Motor neuron (in vitro differentiated cells): Measurements from ENCODE around the gene SH3RF3. TPM values are rescaled to one million over a fixed set of nuclear protein-coding genes. Genes with fewer than 3 reads are reported as not detected.

Experiments
- ATAC-seq, 8 experiments: fragments of 200-7000 bp; cut with Tn5 transposase; replicated peaks in 6 of 8; 2 replicates each; pipeline ENCODE4 v1.8.0; 2021; ENCODE audit warnings: mild to moderate bottlenecking in 8 of 8, moderate library complexity in 8 of 8
- H3K27ac ChIP-seq, 2 donors: fragments of 250-450 bp; sonication (Bioruptor Pico); 2 replicates each; pipeline ENCODE4 v1.9.0; 2021; ENCODE audit warnings: antibody characterized with exemption in 2 of 2, mild to moderate bottlenecking in 2 of 2, moderate library complexity in 1 of 2
- H3K4me1 ChIP-seq, 2 donors: fragments of 250-450 bp; sonication (Bioruptor Pico); replicated peaks in 1 of 2; 2 replicates each; pipeline ENCODE4 v1.6.1; 2021; ENCODE audit warnings: antibody characterized with exemption in 2 of 2, mild to moderate bottlenecking in 2 of 2, moderate library complexity in 1 of 2
- H3K4me3 ChIP-seq, 5 donors: fragments of 250-450 bp; sonication (Bioruptor Pico); 2 replicates each; pipeline ENCODE4 v1.9.0; 2021; ENCODE audit warnings: antibody characterized with exemption in 5 of 5, mild to moderate bottlenecking in 5 of 5, moderate library complexity in 4 of 5
- WGBS, 10 experiments: fragments of 450-650 bp; shearing (Covaris generic); methylation state at CpG; one replicate each; pipeline ENCODE4 v1.0.0; 2022; 5-methylcytosine and 5-hydroxymethylcytosine counted together
- in situ Hi-C, 9 experiments: fragments of 400-800 bp; cut with MboI; loops; one replicate each; pipeline ENCODE4 v1.15.0; 2021; ENCODE audit warnings: low sequenced_read_pairs in 9 of 9, low pct_unique_long_range_greater_than_20kb in 2 of 9; ENCODE audit not compliant: unreplicated experiment in 9 of 9
- total RNA-seq, 8 experiments: library from RNA; unstranded; fragments of 300-600 nt; gene quantifications; 2 replicates each; pipeline versions ENCODE4 v1.2.3 to v1.2.4, GENCODE V29; 2022

The SH3RF3 gene
- total RNA-seq, 8 experiments from 2014 or later, result 0.13 to 6.5 (median 3.2) TPM

DNA sequence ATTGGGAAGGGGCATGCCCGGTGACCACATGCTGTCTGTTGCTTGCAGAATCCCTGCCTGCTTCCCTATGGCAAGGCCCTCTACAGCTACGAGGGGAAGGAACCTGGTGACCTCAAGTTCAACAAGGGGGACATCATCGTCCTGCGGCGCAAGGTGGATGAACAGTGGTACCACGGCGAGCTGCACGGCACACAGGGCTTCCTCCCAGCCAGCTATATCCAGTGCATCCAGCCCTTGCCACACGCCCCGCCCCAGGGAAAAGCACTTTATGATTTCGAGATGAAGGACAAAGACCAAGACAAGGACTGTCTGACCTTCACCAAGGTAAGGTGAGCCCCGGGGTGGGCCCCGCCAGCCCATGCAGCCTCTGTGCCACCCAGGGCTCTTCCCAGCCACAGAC is 218.6 kb downstream of the SH3RF3 start:
- WGBS, 10 experiments, result 60 to 100% (median 100%) methylated on average over 1 to 8 of the region's 13 CpGs; no CpG with 5 or more reads in 3 of the 10 experiments
- Histone ChIP-seq H3K4me1 (peaks cover 59 to 66% of the 10 kb centered on the region in 2 donors), H3K27ac (no peak overlapping the region), H3K4me3 (no peak overlapping the region)
- in situ Hi-C loops, result loop anchor here in 1 of 9 experiments (25.0 kb wide), 1 partner anchor 165 kb away; no protein-coding TSS in a partner anchor
- no peak for ATAC-seq

GRCh38 chr2:109348190-109348589 is 219.2 kb downstream of the SH3RF3 start:
- Histone ChIP-seq H3K4me3 (no peak overlapping the region), H3K27ac (no peak overlapping the region), H3K4me1 (peaks cover 53 to 61% of the 10 kb centered on the region in 2 donors)
- in situ Hi-C loops, result loop anchor here in 1 of 9 experiments (25.0 kb wide), 1 partner anchor 164 kb away; no protein-coding TSS in a partner anchor
- ATAC-seq, result no peak
- 79 to 100% (median 90%) methylated on average over 1 to 3 of the region's 3 CpGs; no CpG with 5 or more reads in 5 of the 10 experiments for WGBS, 10 experiments

DNA sequence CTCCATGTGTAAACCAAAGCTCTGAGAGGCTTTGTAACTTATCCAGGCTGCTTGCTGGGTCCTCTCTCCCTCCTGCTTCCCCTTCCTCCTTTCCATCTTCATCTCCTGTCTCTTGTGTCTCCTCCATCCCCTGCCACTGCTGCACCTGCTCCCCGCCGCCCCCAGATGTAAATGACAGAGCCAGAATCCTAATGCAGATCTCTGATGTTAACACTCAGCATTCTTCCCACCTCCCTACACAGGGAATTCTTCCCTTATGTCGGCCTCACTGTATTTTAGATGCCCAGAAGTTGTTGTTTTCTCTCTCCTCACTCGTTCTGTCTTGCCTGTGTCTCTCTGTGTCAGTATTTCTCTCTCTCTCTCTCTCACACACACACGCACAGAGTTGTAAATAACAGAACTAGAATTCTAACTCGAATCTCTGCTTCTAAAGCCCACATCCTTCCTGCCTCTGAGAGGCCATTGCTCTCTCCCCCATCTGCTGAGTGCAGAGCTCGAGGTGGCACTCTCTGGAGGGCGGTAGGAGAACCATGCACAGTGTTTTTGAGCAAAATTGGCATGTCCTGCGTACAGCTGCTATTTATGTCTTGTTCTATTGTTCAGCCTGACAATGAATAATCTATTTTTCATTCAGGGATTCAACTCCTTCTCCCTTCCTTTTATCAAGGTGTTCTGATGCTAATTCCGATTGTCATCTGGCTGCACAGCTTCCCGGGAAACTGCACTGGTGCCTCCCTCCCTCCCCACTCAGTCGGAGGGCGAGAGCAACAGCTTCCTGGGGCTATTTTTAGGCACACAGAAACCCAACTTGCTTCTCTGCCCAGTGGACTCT is 219.9 kb downstream of the SH3RF3 start:
- 6 to 100% (median 40%) methylated on average over 1 to 9 of the region's 13 CpGs for WGBS, 10 experiments
- peak in 5 of 8 experiments; percentile 80 to 87 (median 87) for ATAC-seq
- Histone ChIP-seq H3K27ac (peak overlapping the region; percentile 19 to 63), H3K4me3 (no peak overlapping the region), H3K4me1 (peaks cover 49 to 57% of the 10 kb centered on the region in 2 donors)
- in situ Hi-C loops, result loop anchor here in 1 of 9 experiments (25.0 kb wide), 1 partner anchor 163 kb away; no protein-coding TSS in a partner anchor

- in situ Hi-C loops, result loop anchor here in 1 of 9 experiments (25.0 kb wide), 1 partner anchor 163 kb away; no protein-coding TSS in a partner anchor
- WGBS, 10 experiments, result 67 to 100% (median 87%) methylated on average over 2 to 8 of the region's 18 CpGs; no CpG with 5 or more reads in 4 of the 10 experiments
- peak overlapping the region in 1 of 2 donors; percentile 63 for H3K27ac ChIP-seq
- peak in 5 of 8 experiments; percentile 57 to 77 (median 73) for ATAC-seq
- peaks cover 49 to 57% of the 10 kb centered on the region in 2 donors for H3K4me1 ChIP-seq
- H3K4me3 ChIP-seq, result no peak overlapping the region
These were observed 220.8 kb downstream of the SH3RF3 start for GRCh38 chr2:109349503-109350465.

- Histone ChIP-seq H3K4me3 (no peak overlapping the region), H3K4me1 (peaks cover 47 to 57% of the 10 kb centered on the region in 2 donors), H3K27ac (no peak overlapping the region)
- WGBS, 10 experiments, result 87 to 96% (median 92%) methylated on average over 2 to 5 of the region's 8 CpGs; no CpG with 5 or more reads in 6 of the 10 experiments
- no peak for ATAC-seq
- in situ Hi-C loops, result no loop called here
These were observed 221.5 kb downstream of the SH3RF3 start for GRCh38 chr2:109350526-109350925.

DNA sequence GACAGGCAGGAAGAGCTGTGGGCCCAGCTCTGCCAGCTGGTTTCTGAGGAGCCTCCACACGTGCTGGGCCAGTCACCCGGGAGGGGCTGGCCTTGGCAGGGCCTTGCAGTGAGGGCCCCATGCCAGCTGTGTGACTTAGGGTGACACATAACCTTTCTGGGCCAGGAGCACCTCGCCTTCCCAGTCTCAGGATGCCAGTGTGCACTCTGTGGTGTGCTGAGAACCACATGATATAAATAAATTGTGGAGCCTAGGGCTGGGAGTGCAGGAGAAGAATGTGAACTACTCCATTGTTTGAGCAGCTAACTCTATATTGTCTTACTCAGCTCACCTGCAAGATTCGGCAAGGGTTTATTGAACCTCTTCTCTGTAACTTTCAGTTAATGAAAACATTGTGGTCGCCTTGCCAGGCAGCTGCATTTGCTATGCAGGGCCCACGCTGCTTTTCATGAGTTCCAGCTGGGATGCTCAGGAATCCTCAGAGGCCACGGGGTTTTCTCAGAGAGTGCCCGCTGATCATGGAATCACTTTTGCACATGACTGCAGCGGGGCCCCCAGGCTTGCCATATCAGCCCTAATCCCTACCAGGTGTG is 222.3 kb downstream of the SH3RF3 start:
- Histone ChIP-seq H3K4me3 (no peak overlapping the region), H3K4me1 (peaks cover 40 to 50% of the 10 kb centered on the region in 2 donors), H3K27ac (no peak overlapping the region)
- in situ Hi-C loops, result no loop called here
- WGBS, 10 experiments, result 10 to 100% (median 47%) methylated on average over 1 to 5 of the region's 9 CpGs; no CpG with 5 or more reads in 2 of the 10 experiments
- ATAC-seq, result peak in 4 of 8 experiments; percentile 18 to 79 (median 48)

DNA sequence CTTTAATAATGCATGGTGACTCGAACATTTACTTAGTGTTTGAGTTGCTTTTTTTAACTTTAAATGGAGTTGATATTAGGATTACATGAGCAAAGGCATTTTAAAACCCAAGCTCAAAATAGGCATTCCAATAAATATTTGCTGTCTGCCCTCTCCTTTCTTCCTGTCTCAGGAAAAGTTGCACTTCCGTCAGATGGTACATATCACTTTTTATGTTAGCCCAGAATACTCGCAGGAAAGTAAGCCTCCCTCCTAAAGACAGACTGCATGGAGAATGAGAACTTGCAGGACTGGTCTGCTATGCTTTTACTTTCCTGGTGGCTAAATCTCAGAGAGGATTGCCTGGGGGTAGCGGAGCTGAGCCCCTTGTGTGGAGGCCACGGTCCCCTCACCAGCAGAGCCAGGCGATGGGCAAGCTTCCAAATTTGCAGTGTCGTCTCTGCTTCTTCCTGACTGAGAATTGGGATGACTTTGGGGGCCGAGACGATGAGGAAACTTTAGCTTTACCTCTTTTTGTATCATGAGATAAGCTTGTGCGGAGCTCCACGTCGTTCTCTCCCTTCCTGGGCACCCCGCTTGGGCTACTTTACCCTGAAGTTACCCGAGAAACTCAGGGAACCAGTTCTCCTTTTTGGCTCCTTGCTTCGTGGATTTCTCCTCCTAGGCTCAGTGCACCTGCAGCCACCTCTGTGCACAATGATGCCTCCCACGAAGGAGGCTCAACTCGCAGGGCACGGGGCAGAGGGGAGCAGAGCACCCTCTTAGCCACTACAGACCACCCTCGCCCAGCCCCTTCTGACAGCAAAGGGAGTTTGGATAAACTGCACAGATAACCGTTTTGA is 223.3 kb downstream of the SH3RF3 start:
- peaks cover 32 to 41% of the 10 kb centered on the region in 2 donors for H3K4me1 ChIP-seq
- no peak for ATAC-seq
- no peak overlapping the region for H3K27ac ChIP-seq
- H3K4me3 ChIP-seq, result no peak overlapping the region
- in situ Hi-C loops, result no loop called here
- WGBS, 10 experiments, result 44 to 97% (median 87%) methylated on average over 1 to 18 of the region's 20 CpGs; no CpG with 5 or more reads in 1 of the 10 experiments

- in situ Hi-C loops, result no loop called here
- Histone ChIP-seq H3K4me1 (peaks cover 24 to 32% of the 10 kb centered on the region in 2 donors), H3K27ac (no peak overlapping the region), H3K4me3 (no peak overlapping the region)
- WGBS, 10 experiments, result 60 to 100% (median 86%) methylated on average over 1 to 6 of the region's 14 CpGs; no CpG with 5 or more reads in 3 of the 10 experiments
- ATAC-seq, result no peak
These were observed 224.1 kb downstream of the SH3RF3 start for GRCh38 chr2:109352898-109353689.

DNA sequence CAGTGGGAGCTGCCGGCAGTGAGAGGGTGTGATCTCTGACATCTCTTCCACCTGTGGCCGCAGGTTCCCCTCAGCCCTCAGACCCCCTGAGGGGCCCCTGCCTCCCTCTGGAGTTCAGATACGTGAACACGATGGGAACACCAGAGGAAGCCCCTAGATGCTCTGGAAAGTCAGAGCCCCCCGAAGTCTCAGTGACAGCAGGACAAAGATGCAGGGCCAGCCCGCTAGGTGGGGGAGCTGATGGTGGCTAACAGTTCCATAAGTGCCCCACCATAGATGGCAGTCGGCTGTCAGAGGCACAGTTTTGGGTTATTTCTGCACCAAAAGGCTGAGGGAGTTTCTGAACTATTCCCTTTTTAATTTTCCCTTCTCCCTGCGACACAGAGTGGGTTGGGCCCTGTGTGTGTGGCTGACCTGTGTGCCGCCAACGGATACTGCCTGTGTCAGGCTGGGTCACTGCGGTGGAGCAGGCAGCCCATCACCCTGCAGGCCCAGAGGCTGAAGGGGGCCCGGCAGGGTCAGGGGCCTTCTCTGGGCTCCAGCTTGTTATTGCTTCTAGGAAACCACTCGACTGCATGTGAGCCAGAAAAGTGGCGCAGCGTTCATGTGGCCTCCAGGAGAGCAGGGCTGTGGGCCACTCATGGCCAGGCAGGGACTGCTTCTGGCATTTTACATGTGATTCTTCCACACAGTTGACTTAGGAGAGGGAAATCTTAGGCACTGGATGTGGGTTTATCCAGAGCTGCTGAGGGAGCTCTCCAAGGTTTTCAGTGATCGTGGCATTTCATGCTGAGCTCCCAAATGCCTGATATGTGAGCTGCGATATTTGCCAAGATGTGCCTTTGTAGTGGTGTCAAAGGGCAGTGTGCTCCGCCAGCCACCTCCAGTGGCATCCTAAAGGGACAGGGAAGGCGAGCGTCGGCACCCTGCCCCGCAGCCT is 225.1 kb downstream of the SH3RF3 start:
- ATAC-seq, result no peak
- H3K27ac ChIP-seq, result no peak overlapping the region
- no peak overlapping the region for H3K4me3 ChIP-seq
- peaks cover 14 to 23% of the 10 kb centered on the region in 2 donors for H3K4me1 ChIP-seq
- in situ Hi-C loops, result no loop called here
- 67 to 97% (median 92%) methylated on average over 3 to 11 of the region's 22 CpGs; no CpG with 5 or more reads in 3 of the 10 experiments for WGBS, 10 experiments

DNA sequence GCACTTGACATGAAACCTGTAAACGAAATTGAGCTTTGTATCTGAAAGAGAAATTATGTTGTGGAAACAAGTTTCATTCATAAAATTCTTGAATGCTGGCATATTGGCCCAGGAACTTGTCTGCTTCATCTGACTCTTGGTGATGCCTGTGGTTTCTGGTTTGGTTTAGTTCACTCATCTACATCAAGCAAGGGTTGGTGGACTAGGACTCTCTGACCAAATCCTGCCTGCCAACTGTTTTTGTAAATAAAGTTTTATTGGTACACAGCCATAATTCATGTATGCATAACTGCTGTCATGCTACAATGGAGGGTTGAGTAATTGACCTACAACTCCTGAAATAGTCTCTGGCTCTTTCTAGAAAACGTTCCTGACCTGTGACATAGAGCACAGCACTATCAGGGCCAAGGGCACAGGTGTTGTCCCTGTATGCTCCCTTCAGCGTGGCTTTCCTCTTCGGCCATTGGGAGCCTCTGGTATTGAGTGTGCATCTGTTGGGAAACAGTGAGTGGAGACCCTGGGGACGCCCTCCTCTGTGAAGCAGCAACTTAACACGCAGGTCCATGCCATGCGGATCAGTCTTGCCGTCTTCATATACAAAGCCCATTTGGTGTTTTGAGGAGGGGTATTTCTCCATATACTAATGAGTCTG is 226.3 kb downstream of the SH3RF3 start:
- ATAC-seq, result no peak
- Histone ChIP-seq H3K4me3 (no peak overlapping the region), H3K27ac (no peak overlapping the region), H3K4me1 (peaks cover 1 to 11% of the 10 kb centered on the region in 2 donors)
- in situ Hi-C loops, result no loop called here
- 50 to 89% (median 76%) methylated on average over 1 to 6 of the region's 8 CpGs; no CpG with 5 or more reads in 2 of the 10 experiments for WGBS, 10 experiments
